IMR-90 (cell line): Measurements from ENCODE around the gene SNED1. TPM values are rescaled to one million over a fixed set of nuclear protein-coding genes. Genes with fewer than 3 reads are reported as not detected.

Experiments used
- ATAC-seq: fragments of 200-7000 bp; cut with Tn5 transposase; 2 replicates; pipeline ENCODE4 v1.9.1; 2020; ENCODE audit warnings: low read depth, mild to moderate bottlenecking, moderate library complexity
- BruUV-seq: library from RNA; stranded (reverse); fragments of 400-500 nt; replicated peaks from 2 replicates; lab custom pipeline; 2021; lab: Mats Ljungman, UMichigan
- CTCF ChIA-PET: fragments of 300-600 bp; formaldehyde crosslinking; extraction: SDS; loops from one replicate; lab custom pipeline; 2021; ENCODE audit warnings: antibody characterized with exemption; lab: Yijun Ruan, JAX
- POLR2A ChIA-PET: fragments of 300-600 bp; sonication (Branson Sonifier 250); formaldehyde crosslinking; loops from one replicate; lab custom pipeline; 2022; ENCODE audit warnings: antibody characterized with exemption; ENCODE audit not compliant: unreplicated experiment; lab: Charles Lee
- DNase-seq: peaks from one replicate; pipeline ENCODE4 v3.0.0; 2013
- H2AFZ ChIP-seq: replicated peaks from 2 replicates; pipeline ENCODE3; 2013; ENCODE audit warnings: low read length, mild to moderate bottlenecking; ENCODE audit not compliant: poor library complexity
- H2AK5ac ChIP-seq: 2 replicates; pipeline ENCODE4 v1.6.1; 2013; ENCODE audit warnings: low read depth, low read length, inconsistent platforms
- H2AK9ac ChIP-seq: replicated peaks from 2 replicates; pipeline ENCODE3; 2013; ENCODE audit warnings: mild to moderate bottlenecking, low read depth, low read length, moderate library complexity; ENCODE audit not compliant: poor library complexity
- H2BK120ac ChIP-seq: 2 replicates; pipeline ENCODE4 v1.6.1; 2013; ENCODE audit warnings: low read depth, low read length, inconsistent platforms
- H2BK15ac ChIP-seq: 3 replicates; pipeline ENCODE4 v1.6.1; 2013; ENCODE audit warnings: low read depth, low read length, inconsistent platforms
- H2BK20ac ChIP-seq: 2 replicates; pipeline ENCODE4 v1.6.1; 2013; ENCODE audit warnings: low read depth, mild to moderate bottlenecking, inconsistent platforms, low read length, moderate library complexity
- H2BK5ac ChIP-seq: 2 replicates; pipeline ENCODE4 v1.6.1; 2013; ENCODE audit warnings: mild to moderate bottlenecking, low read depth, low read length, inconsistent platforms; ENCODE audit not compliant: poor library complexity, severe bottlenecking
- H3K14ac ChIP-seq: replicated peaks from 2 replicates; pipeline ENCODE4 v1.6.1; 2013; ENCODE audit warnings: low read depth, low read length, inconsistent platforms
- H3K18ac ChIP-seq: 2 replicates; pipeline ENCODE4 v1.6.1; 2013; ENCODE audit warnings: low read depth, low read length, control low read depth
- H3K23ac ChIP-seq: 2 replicates; pipeline ENCODE4 v1.6.1; 2013; ENCODE audit warnings: low read depth, low read length, inconsistent platforms
- H3K27ac ChIP-seq: 2 replicates; pipeline ENCODE4 v1.5.1; 2013; ENCODE audit warnings: mild to moderate bottlenecking, control low read depth, low read length; ENCODE audit not compliant: insufficient read depth
- H3K27me3 ChIP-seq: 2 replicates; pipeline ENCODE4 v1.6.1; 2013; ENCODE audit warnings: low read length; ENCODE audit not compliant: control insufficient read depth, insufficient read depth
- H3K36me3 ChIP-seq: 2 replicates; pipeline ENCODE4 v1.6.1; 2013; ENCODE audit warnings: low read length, mixed read lengths; ENCODE audit not compliant: control insufficient read depth, insufficient read depth
- H3K4ac ChIP-seq: 2 replicates; pipeline ENCODE4 v1.6.1; 2013; ENCODE audit warnings: low read depth, low read length, inconsistent platforms
- H3K4me1 ChIP-seq: 2 replicates; pipeline ENCODE4 v1.6.1; 2013; ENCODE audit warnings: low read length, mixed read lengths; ENCODE audit not compliant: control insufficient read depth, insufficient read depth
- H3K4me2 ChIP-seq: 2 replicates; pipeline ENCODE4 v1.6.1; 2013; ENCODE audit warnings: low read depth, mild to moderate bottlenecking, control low read depth, low read length, moderate library complexity
- H3K4me3 ChIP-seq: 2 replicates; pipeline ENCODE4 v1.5.1; 2013; ENCODE audit warnings: low read depth, mild to moderate bottlenecking, control low read depth, low read length, moderate library complexity; ENCODE audit not compliant: insufficient read depth
- H3K56ac ChIP-seq: 2 replicates; pipeline ENCODE4 v1.6.1; 2013; ENCODE audit warnings: low read length, inconsistent platforms; ENCODE audit not compliant: insufficient read depth; ENCODE audit errors: extremely low read depth
- H3K79me1 ChIP-seq, 2 experiments: 2 replicates each; pipeline ENCODE4 v1.6.1; 2013; ENCODE audit warnings: low read length in 2 of 2, inconsistent platforms in 1 of 2, low read depth in 1 of 2
- H3K9ac ChIP-seq: 2 replicates; pipeline ENCODE4 v1.6.1; 2013; ENCODE audit warnings: low read depth, low read length, control low read depth
- H3K9me1 ChIP-seq: 2 replicates; pipeline ENCODE4 v1.6.1; 2013; ENCODE audit warnings: low read length, inconsistent platforms; ENCODE audit not compliant: insufficient read depth
- H3K9me3 ChIP-seq: 2 replicates; pipeline ENCODE4 v1.6.1; 2013; ENCODE audit warnings: low read length; ENCODE audit not compliant: control insufficient read depth, insufficient read depth
- H4K20me1 ChIP-seq: 2 replicates; pipeline ENCODE4 v1.6.1; 2013; ENCODE audit warnings: low read length, inconsistent platforms; ENCODE audit not compliant: insufficient read depth
- H4K5ac ChIP-seq: 2 replicates; pipeline ENCODE4 v1.6.1; 2013; ENCODE audit warnings: mild to moderate bottlenecking, low read depth, low read length, control low read depth
- H4K8ac ChIP-seq, 2 experiments: 2 replicates each; pipeline ENCODE4 v1.6.1; 2013; ENCODE audit warnings: low read depth in 2 of 2, low read length in 2 of 2, control low read depth in 1 of 2, inconsistent platforms in 1 of 2
- H4K91ac ChIP-seq: 2 replicates; pipeline ENCODE4 v1.6.1; 2013; ENCODE audit warnings: low read depth, low read length, inconsistent platforms; ENCODE audit not compliant: insufficient read depth
- BHLHE40 ChIP-seq: fragments of 150-350 bp; IDR thresholded peaks from 2 replicates; pipeline ENCODE4 v1.6.1; 2016; ENCODE audit warnings: mild to moderate bottlenecking, low read depth, low read length
- CEBPB ChIP-seq: IDR thresholded peaks from 2 replicates; pipeline ENCODE4 v1.6.1; 2012; ENCODE audit warnings: low read depth, low read length, improper control_type of control experiment
- CHD1 ChIP-seq: IDR thresholded peaks from 2 replicates; pipeline ENCODE4 v1.6.1; 2012; ENCODE audit warnings: low read depth, low read length, improper control_type of control experiment
- FOS ChIP-seq: fragments of 150-350 bp; IDR thresholded peaks from 2 replicates; pipeline ENCODE4 v1.6.1; 2016; ENCODE audit warnings: low read depth, low read length
- MAFK ChIP-seq: IDR thresholded peaks from 2 replicates; pipeline ENCODE4 v1.6.1; 2012; ENCODE audit warnings: low read depth, low read length, improper control_type of control experiment
- MAZ ChIP-seq: IDR thresholded peaks from 2 replicates; pipeline ENCODE4 v1.6.1; 2012; ENCODE audit warnings: low read depth, mild to moderate bottlenecking, low read length, improper control_type of control experiment, moderate library complexity, borderline replicate concordance
- NFE2L2 ChIP-seq: fragments of 150-350 bp; IDR thresholded peaks from 2 replicates; pipeline ENCODE4 v1.6.1; 2016; ENCODE audit warnings: low read depth, mild to moderate bottlenecking, low read length
- POLR2A ChIP-seq: IDR thresholded peaks from 2 replicates; pipeline ENCODE4 v1.6.1; 2012; ENCODE audit warnings: mild to moderate bottlenecking, low read depth, low read length
- RAD21 ChIP-seq: IDR thresholded peaks from 2 replicates; pipeline ENCODE4 v1.6.1; 2012; ENCODE audit warnings: low read length, improper control_type of control experiment
- RCOR1 ChIP-seq: IDR thresholded peaks from 2 replicates; pipeline ENCODE4 v1.6.1; 2012; ENCODE audit warnings: mild to moderate bottlenecking, low read length, improper control_type of control experiment; ENCODE audit not compliant: insufficient replicate concordance
- RFX5 ChIP-seq: IDR thresholded peaks from 2 replicates; pipeline ENCODE4 v1.8.0; 2012; ENCODE audit warnings: low read depth, mild to moderate bottlenecking, low read length, moderate library complexity
- SMC3 ChIP-seq: fragments of 150-350 bp; IDR thresholded peaks from 2 replicates; pipeline ENCODE4 v1.6.1; 2016; ENCODE audit warnings: low read depth, mild to moderate bottlenecking, antibody characterized with exemption, low read length, moderate library complexity
- WGBS, 2 experiments: methylation state at CpG; one replicate each; pipeline versions ENCODE4 v1.1.5 to v1.1.7; 2013; ENCODE audit warnings: missing lambda C conversion rate in 2 of 2; ENCODE audit not compliant: insufficient read length in 1 of 2; ENCODE audit errors: extremely low coverage in 2 of 2; 5-methylcytosine and 5-hydroxymethylcytosine counted together
- dilution Hi-C: fragments of 300-500 bp; cut with HindIII; formaldehyde crosslinking; loops from one replicate; pipeline ENCODE4 v1.14.3; 2018; ENCODE audit warnings: low sequenced_read_pairs; ENCODE audit not compliant: unreplicated experiment
- in situ Hi-C: fragments of 300-500 bp; cut with MboI; formaldehyde crosslinking; loops from 3 replicates; pipeline ENCODE4 v1.14.3; 2019; ENCODE audit warnings: low sequenced_read_pairs, inconsistent platforms, mixed read lengths
- intact Hi-C: fragments of 100-400 bp; cut with micrococcal nuclease; formaldehyde crosslinking; loops from 2 replicates; pipeline ENCODE4 v1.10.0; 2022
- polyA plus RNA-seq, 3 experiments: library from polyadenylated mRNA; depleted of rRNA; stranded (reverse); fragments of >200 nt; gene quantifications; 2 replicates each; pipeline ENCODE4 v1.2.3, GENCODE V29; 2012; ENCODE audit warnings: low replicate concordance in 1 of 3
- total RNA-seq: library from RNA; depleted of rRNA; stranded (reverse); fragments of >200 nt; gene quantifications from 2 replicates; pipeline ENCODE4 v1.2.3, GENCODE V29; 2012
- TF ChIP-seq, protein P1 (sequence below): fragments of 150-350 bp; IDR thresholded peaks from 2 replicates; pipeline ENCODE4 v1.6.1; 2017; ENCODE audit warnings: mild to moderate bottlenecking, antibody characterized with exemption, low read length, low read depth
- TF ChIP-seq, protein P2 (sequence below): fragments of 150-350 bp; IDR thresholded peaks from 2 replicates; pipeline ENCODE4 v1.6.1; 2016; ENCODE audit warnings: low read depth, mild to moderate bottlenecking, low read length, moderate library complexity, borderline replicate concordance
- TF ChIP-seq, protein P3 (sequence below): conservative IDR thresholded peaks from 2 replicates; pipeline ENCODE4 v1.5.1; 2012; ENCODE audit warnings: mild to moderate bottlenecking, low read depth, low read length, improper control_type of control experiment

SNED1 gene
- total and polyA plus RNA-seq, 2 of the 4 experiments (the other 2 are of a cell fraction) = 1.1 to 3.4 TPM

DNA sequence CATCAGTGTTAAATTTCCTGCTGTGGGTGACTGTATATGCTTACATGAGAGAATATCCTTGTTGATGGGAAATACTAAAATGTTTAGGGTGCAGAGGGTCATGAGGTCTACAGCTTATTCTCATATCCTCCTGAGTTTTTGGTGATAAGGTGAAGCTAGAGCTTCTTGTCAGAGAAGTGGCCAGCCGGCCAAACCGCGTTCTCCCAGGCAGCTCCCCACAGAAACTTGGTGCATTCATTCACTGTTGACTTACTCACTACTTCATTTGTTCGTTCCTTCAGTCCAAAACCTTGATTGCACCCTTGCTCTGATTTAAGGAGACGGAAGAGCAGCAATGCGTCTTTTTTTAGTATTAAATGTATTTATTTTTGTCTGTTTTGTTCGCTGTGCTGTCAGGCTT is 8.7 kb downstream of the SNED1 start:
- no peak overlapping the region for H2BK20ac ChIP-seq
- H2BK15ac ChIP-seq = no peak overlapping the region
- no TSS peak for BruUV-seq
- peaks cover 14% of the 10 kb centered on the region for H3K36me3 ChIP-seq
- no peak overlapping the region for H3K4me3 ChIP-seq
- in situ Hi-C loops = no loop called here
- no peaks in the 10 kb centered on the region for H3K27me3 ChIP-seq
- H3K4me1 ChIP-seq = peaks cover 13% of the 10 kb centered on the region; the same call in 1 of the 2 replicates
- WGBS, 2 experiments = 80% methylated on average over 1 of the region's 7 CpGs; no CpG with 5 or more reads in 1 of the 2 experiments
- H3K9me1 ChIP-seq = peaks cover 8% of the 10 kb centered on the region; the same call in 1 of the 2 replicates
- ATAC-seq (no peak), DNase-seq (no peak)
- dilution Hi-C loops = no loop called here
- H4K8ac ChIP-seq = no peak overlapping the region
- no peak overlapping the region for H3K56ac ChIP-seq
- ChIA-PET POLR2A (no interaction called here), CTCF (no interaction called here)
- no peak overlapping the region for H3K14ac ChIP-seq
- H2AK5ac ChIP-seq = no peak overlapping the region
- no peak overlapping the region for H2AK9ac ChIP-seq
- H3K18ac ChIP-seq = no peak overlapping the region
- H3K4ac ChIP-seq = no peak overlapping the region
- peaks cover 18% of the 10 kb centered on the region for H3K9me3 ChIP-seq
- no peak overlapping the region for H3K4me2 ChIP-seq
- H4K91ac ChIP-seq = no peak overlapping the region
- H3K79me1 ChIP-seq = peaks cover 0 to 5% of the 10 kb centered on the region in 2 experiments; a peak in 1 of 4 replicates
- no peak overlapping the region for H2BK120ac ChIP-seq
- no peak overlapping the region for H4K5ac ChIP-seq
- no peak overlapping the region for H3K23ac ChIP-seq
- H2BK5ac ChIP-seq = no peak overlapping the region
- no peak overlapping the region for H3K27ac ChIP-seq
- H3K9ac ChIP-seq = no peak overlapping the region
- intact Hi-C loops = no loop called here
- H4K20me1 ChIP-seq = no peaks in the 10 kb centered on the region
- no peak overlapping the region for H2AFZ ChIP-seq
- TF ChIP-seq, protein P1, sequence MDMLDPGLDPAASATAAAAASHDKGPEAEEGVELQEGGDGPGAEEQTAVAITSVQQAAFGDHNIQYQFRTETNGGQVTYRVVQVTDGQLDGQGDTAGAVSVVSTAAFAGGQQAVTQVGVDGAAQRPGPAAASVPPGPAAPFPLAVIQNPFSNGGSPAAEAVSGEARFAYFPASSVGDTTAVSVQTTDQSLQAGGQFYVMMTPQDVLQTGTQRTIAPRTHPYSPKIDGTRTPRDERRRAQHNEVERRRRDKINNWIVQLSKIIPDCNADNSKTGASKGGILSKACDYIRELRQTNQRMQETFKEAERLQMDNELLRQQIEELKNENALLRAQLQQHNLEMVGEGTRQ = no peak
- TF ChIP-seq RCOR1 (no peak), POLR2A (no peak), CEBPB (no peak), RAD21 (no peak), MAFK (no peak), NFE2L2 (no peak), SMC3 (no peak), MAZ (no peak), RFX5 (no peak), CHD1 (no peak), FOS (no peak), BHLHE40 (no peak)
- TF ChIP-seq, protein P2, sequence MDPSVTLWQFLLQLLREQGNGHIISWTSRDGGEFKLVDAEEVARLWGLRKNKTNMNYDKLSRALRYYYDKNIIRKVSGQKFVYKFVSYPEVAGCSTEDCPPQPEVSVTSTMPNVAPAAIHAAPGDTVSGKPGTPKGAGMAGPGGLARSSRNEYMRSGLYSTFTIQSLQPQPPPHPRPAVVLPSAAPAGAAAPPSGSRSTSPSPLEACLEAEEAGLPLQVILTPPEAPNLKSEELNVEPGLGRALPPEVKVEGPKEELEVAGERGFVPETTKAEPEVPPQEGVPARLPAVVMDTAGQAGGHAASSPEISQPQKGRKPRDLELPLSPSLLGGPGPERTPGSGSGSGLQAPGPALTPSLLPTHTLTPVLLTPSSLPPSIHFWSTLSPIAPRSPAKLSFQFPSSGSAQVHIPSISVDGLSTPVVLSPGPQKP = no peak
- TF ChIP-seq, protein P3, sequence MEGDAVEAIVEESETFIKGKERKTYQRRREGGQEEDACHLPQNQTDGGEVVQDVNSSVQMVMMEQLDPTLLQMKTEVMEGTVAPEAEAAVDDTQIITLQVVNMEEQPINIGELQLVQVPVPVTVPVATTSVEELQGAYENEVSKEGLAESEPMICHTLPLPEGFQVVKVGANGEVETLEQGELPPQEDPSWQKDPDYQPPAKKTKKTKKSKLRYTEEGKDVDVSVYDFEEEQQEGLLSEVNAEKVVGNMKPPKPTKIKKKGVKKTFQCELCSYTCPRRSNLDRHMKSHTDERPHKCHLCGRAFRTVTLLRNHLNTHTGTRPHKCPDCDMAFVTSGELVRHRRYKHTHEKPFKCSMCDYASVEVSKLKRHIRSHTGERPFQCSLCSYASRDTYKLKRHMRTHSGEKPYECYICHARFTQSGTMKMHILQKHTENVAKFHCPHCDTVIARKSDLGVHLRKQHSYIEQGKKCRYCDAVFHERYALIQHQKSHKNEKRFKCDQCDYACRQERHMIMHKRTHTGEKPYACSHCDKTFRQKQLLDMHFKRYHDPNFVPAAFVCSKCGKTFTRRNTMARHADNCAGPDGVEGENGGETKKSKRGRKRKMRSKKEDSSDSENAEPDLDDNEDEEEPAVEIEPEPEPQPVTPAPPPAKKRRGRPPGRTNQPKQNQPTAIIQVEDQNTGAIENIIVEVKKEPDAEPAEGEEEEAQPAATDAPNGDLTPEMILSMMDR = no peak
